GM12874 (cell line): ENCODE measurements around the gene ATF6.

Experiments
- CTCF ChIP-seq: IDR thresholded peaks from 2 replicates; pipeline ENCODE4 v1.5.1; 2011; ENCODE audit warnings: low read depth, mild to moderate bottlenecking, control low read depth, low read length, moderate library complexity; ENCODE audit not compliant: insufficient read depth

Gene ATF6

DNA sequence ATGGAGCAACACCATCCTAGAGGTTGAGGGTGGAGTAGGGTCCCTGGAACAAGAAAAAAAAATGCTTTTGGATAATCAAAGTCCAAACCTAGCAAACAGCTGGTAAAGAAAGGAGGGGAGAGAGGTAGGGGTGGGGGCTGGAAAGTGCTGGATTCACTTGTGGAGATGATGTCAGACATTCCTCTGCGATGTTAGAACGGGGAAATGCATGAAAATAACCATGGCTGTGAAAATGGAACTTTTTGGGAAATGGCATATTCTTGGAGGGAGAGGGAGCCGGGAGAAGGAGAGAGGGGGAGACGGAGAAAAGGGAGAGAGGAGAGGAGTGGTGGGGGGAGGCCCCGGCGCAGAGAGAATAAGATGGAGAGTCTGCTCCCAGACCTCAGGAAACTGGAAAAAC, 203.9 kb downstream of the ATF6 start:
- no peak for TF ChIP-seq CTCF

DNA sequence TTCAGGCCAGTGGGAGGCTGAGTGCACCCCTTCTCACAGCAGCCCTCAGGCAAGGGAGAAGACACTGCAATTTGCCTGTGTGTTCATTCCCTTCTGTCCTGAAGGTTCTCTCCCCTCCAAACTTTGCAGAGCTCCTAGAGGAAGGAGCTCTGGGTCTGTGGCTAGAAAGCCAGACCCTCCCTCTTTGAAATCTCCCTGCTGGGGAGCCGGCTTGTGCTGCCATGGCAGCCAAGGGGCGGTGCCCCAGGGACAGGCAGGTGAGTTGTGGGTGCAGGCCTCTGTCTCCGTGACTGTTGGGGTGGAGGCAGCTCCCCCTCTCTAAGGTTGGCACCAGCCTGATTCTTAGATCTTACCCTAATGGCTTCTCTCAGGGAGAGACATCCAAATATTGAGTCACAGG, 204.5 kb downstream of the ATF6 start:
- no peak for TF ChIP-seq CTCF

GRCh38 chr1:161972828-161973227, 206.7 kb downstream of the ATF6 start:
- no peak for TF ChIP-seq CTCF

DNA sequence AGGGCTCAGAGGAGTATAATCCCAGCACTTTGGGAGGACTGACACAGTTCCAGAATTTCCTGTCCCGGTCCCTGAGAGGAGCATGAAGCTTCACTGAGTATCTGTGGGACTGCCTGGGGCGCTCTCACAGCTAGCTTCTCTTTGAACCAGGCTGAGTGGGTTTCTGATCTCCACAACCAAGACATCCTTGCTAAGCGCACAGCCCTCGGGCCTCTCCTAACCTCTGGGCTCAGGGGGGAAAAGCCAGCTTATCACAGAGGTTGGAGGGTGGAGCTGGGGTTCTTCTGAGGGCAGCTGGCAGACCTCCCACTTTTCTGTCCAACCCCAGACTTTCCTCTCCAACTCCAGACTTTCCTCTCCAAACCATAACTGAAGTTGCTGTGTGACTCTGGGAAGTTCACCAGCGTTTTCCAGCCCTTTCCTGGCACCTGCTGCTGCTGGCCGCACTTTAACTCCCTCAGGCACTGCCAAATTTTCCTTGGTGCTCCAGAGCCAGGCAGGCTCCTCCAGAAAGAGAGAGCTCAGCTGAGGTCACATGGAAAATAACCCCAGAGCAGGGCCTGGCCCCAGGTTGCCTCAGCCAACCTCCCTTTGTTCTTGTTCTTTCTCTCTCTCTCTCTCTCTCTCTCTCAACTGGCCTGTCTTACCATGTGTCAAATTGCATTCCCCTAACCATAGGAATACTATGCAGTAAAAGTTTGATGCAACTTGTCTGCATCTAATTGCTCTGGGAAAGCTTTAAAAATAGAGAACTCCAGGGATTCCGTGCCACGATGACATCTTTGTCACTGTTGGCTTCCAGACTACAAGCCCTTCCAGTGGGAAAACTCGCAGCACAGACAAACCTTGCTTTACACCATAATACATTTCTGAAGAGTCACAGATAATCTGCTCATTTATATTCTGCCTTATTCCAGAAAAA, 208.1 kb downstream of the ATF6 start:
- TF ChIP-seq CTCF = no peak

- no peak for TF ChIP-seq CTCF
Observed at GRCh38 chr1:161978011-161978790, 212.1 kb downstream of the ATF6 start.

DNA sequence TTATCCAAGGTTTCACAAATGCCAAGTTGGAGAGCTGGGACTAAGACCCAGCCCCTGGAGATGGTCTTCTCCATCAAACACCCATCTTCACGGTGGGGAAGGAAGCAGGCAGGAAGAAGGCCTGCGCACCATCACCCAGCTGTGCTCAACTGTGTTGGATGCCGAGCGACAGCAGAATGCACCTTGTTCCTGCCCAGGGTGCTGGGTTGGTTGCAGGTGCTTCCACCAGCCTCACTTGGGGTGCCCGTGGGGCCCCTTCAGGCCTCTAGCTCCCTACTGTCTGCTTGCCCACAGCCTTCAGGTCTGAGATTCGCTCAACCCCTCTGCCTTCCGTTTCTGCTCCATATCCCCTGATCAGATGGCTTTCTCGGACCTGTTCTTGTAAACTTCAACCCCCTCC, 215.0 kb downstream of the ATF6 start:
- TF ChIP-seq CTCF = no peak

GRCh38 chr1:161981735-161982506, 215.8 kb downstream of the ATF6 start:
- TF ChIP-seq CTCF = no peak
